ENCODE data around the gene LRRC71. TPM values are rescaled to one million over a fixed set of nuclear protein-coding genes. Genes with fewer than 3 reads are reported as not detected.

Gene LRRC71
- total RNA-seq, 1 donor from 2014 or later, result not detected

- ATAC-seq, result no peak
- DNase-seq (ENCODE audit: low spot score), result no peak
These were observed 16.1 kb upstream of the LRRC71 start for GRCh38 chr1:156904187-156904959.

DNA sequence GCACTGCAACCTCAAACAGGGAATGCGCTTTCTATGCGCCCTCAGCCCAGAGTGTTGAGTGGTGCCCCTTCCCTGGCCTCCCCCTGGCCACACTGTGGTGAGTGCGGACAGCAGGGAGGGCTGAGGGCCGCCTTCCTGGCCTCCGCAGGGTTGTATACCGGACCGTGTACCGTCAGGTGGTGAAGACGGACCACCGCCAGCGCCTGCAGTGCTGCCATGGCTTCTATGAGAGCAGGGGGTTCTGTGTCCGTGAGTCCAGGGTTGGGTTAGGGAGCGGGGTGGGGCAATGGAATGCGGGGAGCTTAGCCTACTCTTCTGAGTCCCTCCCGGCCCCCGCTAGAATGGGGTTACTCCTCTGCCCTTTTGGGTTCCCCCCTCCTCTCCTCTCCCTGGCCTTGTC lies 15.3 kb upstream of the LRRC71 start:
- DNase-seq (ENCODE audit: low spot score), result no peak
- no peak for ATAC-seq

- DNase-seq (ENCODE audit: low spot score), result no peak
- ATAC-seq, result no peak
These were observed 14.8 kb upstream of the LRRC71 start for GRCh38 chr1:156905651-156906050.

- ATAC-seq, result no peak
These were observed 14.1 kb upstream of the LRRC71 start for GRCh38 chr1:156906206-156906906.

GRCh38 chr1:156908541-156908940 lies 11.9 kb upstream of the LRRC71 start:
- ATAC-seq (peak; percentile 7), DNase-seq (ENCODE audit: low spot score) (no peak)

More at GRCh38 chr1:156906206-156906906, 14.1 kb upstream of the LRRC71 start:
- no peak for DNase-seq (ENCODE audit: low spot score)

- no peak for DNase-seq (ENCODE audit: low spot score)
- no peak for ATAC-seq
These were observed 11.5 kb upstream of the LRRC71 start for GRCh38 chr1:156908955-156909354.

DNA sequence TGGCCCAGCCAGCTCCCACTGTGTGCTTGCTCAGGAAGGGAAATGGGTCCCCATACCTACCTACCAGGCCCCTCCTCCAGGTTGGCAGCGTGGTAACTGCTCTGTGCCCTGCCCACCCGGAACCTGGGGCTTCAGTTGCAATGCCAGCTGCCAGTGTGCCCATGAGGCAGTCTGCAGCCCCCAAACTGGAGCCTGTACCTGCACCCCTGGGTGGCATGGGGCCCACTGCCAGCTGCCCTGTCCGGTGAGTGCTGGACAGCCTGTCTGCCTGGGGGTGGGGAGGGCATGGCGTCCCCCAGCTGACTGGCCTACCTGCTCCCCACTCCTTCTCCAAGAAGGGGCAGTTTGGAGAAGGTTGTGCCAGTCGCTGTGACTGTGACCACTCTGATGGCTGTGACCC lies 10.8 kb upstream of the LRRC71 start:
- ATAC-seq (no peak), DNase-seq (ENCODE audit: low spot score) (no peak)

GRCh38 chr1:156910309-156910782 lies 10.1 kb upstream of the LRRC71 start:
- ATAC-seq (peak; percentile 70), DNase-seq (ENCODE audit: low spot score) (no peak)

DNA sequence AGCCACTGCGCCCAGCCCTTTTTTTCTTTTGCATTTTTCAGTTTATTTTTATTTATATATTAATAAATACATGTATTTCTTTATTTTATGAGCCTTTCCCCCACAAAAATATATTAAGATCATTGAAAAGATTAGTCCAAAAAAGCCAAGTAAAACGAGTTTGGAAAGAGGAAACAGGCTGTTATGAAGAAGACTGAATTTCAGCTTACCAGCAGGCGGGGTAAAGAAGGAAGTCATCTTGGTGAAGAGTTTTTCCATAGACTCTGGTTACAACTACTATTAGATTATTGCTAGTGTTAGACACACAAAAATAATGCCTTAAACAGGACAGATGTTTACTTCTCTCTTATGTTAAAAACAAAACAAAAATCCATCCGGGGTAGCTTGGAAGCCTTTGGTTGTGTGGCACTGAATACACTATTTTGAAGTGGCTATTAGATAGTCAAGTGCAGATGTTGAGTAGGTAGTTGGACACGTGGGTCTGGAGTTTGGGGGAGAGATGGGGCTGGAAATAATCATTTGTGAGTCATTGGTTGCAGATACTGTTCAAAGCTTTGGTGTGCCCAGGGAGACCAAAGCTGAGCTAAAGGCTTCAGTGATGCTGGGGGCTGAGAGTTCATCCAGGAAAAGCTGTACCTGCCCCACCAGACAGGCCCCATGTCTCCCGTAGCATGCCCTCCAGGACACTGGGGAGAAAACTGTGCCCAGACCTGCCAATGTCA lies 8.7 kb upstream of the LRRC71 start:
- DNase-seq (ENCODE audit: low spot score) (no peak), ATAC-seq (no peak)

DNA sequence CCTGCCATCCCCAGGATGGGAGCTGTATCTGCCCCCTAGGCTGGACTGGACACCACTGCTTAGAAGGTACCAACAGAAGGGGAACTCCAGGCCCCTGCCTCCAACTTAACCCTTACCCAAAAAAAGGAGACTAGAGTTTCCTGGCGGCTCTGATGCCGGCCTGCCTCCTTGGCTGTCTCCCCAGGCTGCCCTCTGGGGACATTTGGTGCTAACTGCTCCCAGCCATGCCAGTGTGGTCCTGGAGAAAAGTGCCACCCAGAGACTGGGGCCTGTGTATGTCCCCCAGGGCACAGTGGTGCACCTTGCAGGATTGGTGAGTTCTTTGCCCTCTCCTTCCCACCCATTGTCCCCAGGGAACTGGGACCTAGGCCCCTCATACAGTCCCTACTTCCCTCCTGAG lies 8.1 kb upstream of the LRRC71 start:
- DNase-seq (ENCODE audit: low spot score), result no peak
- no peak for ATAC-seq

GRCh38 chr1:156912861-156913808 lies 7.3 kb upstream of the LRRC71 start:
- DNase-seq (ENCODE audit: low spot score) (no peak), ATAC-seq (peak; percentile 68)

DNA sequence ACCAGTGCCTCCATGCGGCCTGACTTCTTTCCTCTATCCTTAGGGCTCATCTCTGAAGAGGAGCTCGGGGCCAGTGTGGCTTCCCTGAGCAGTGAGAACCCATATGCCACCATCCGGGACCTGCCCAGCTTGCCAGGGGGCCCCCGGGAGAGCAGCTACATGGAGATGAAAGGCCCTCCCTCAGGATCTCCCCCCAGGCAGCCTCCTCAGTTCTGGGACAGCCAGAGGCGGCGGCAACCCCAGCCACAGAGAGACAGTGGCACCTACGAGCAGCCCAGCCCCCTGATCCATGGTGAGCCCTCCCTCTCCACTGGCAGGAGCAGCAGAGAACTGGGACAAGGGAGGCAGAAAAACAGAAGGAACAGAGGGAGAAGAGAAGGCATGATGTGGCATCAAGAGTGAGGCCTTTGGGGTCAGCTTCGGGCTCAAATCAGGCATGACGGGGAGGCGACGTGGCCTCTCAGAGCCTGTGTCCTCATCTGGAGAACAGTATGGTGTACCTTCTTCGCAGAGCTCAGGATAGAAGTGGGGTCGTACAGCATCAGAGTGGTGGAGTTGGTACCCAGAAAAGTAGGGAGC lies 6.5 kb upstream of the LRRC71 start:
- ATAC-seq (no peak), DNase-seq (ENCODE audit: low spot score) (no peak)

DNA sequence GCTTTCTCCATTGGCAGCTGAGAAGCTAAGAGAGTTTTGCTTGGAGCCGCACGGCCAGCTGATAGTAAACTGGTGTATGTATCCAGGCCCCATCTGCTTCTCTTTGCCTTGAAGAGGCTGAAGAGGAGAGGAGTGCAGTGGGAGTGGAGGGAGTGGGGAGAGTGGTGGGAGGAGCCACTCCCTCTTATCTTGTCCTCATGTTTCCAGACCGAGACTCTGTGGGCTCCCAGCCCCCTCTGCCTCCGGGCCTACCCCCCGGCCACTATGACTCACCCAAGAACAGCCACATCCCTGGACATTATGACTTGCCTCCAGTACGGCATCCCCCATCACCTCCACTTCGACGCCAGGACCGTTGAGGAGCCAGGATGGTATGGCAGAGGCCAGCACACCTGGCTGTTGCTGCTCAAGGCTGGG lies 6.0 kb upstream of the LRRC71 start:
- no peak for ATAC-seq
- DNase-seq (ENCODE audit: low spot score), result no peak

- ATAC-seq (no peak), DNase-seq (ENCODE audit: low spot score) (no peak)
These were observed 659 bp downstream of the LRRC71 start for GRCh38 chr1:156921053-156921529.

DNA sequence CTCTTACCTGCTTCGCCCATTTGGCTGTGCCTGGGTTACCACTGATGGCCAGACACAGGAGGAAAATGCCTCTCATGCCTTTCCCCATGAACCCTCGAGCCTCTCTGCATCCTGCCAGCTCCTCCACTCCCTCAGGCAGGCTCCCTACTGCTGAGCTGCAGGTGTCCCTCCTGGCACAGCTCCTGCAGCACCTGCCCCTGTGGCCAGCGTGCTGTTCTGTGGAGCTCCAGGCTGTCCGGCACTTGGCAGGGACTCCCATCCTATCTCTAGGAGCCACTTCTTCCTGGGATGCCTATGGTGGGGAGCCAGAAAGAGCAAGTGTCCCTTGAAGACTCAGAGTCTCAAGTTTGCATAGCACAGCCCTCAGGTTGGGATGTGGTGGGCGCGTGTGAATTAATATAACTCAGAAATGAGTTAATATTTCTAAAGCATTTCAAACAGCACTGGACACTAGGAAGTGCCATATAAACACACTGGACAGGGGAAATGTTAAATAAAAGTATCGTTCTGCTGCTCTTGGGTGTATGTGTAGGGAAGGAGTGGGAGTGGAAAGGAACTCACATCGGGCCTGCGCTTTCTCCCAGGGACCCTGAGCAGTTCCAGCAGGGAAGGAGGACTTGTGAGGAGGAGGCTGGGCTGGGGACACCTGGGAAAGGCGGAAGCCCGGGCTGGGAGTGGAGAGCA lies 2.7 kb downstream of the LRRC71 start:
- ATAC-seq, result no peak
- no peak for DNase-seq (ENCODE audit: low spot score)

GRCh38 chr1:156923670-156924477 lies 3.4 kb downstream of the LRRC71 start:
- ATAC-seq (no peak), DNase-seq (ENCODE audit: low spot score) (no peak)

DNA sequence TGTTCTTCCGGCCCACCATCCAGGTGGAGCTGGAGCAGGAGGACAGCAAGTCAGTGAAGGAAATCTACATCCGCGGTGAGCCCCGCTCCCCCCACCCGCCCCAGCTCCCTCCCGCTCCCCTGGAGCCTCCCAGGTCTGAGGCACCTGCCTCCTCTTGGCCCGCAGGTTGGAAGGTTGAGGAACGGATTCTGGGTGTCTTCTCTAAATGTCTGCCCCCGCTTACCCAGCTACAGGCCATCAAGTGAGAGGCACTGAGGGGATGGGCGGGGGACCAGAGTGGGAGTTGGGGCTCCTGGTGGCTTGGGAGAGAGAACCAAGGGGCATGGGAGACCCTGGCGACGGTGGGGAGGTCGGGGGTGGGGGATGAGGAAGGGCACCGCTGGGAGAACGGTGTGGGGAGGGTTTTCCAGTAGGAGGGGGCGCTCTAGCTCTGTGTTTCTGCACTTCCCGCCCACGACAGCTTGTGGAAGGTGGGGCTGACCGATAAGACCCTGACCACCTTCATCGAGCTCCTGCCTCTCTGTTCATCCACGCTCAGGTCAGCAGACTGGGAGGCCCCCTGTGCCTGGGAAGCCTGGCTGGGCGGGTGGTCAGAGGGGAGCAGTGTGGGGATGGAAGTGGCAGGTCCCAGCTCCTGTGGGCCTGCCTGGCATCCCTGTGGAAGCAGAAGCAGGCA lies 4.2 kb downstream of the LRRC71 start:
- DNase-seq (ENCODE audit: low spot score) (no peak), ATAC-seq (no peak)
